Esophagus squamous epithelium (tissue), 4 donors: ENCODE measurements around the gene NOL3.

Source experiments
- CTCF ChIP-seq, 6 experiments: fragments of 450-650 bp in 4 of 6; fragments of 200-600 bp in 2 of 6; sonication (generic) in 2 of 6; IDR thresholded peaks; one replicate each; pipeline ENCODE4 v1.5.1; 2016 to 2019; ENCODE audit warnings: antibody characterized with exemption in 6 of 6, mild to moderate bottlenecking in 4 of 6, moderate library complexity in 4 of 6
- POLR2A ChIP-seq, 4 donors: fragments of 450-650 bp; IDR thresholded peaks; one replicate each; pipeline ENCODE4 v1.6.1; 2017; ENCODE audit warnings: antibody characterized with exemption in 4 of 4, mild to moderate bottlenecking in 4 of 4, moderate library complexity in 3 of 4

GRCh38 chr16:67185651-67186134 lies 15.4 kb downstream of the NOL3 start:
- no peak for TF ChIP-seq POLR2A (IDR thresholded peaks at IDR 0.05)
- TF ChIP-seq CTCF (IDR thresholded peaks at IDR 0.05), result no peak
